OCI-LY7 (cell line): ENCODE results near the gene TOMM20.

Experiments used
- EZH2phosphoT487 ChIP-seq: fragments of 200-600 bp; sonication (generic); IDR thresholded peaks from 2 replicates; pipeline ENCODE4 v1.6.1; 2018; ENCODE audit warnings: low read depth, borderline replicate concordance, mild to moderate bottlenecking, mixed run types, antibody characterized with exemption, low read length, moderate library complexity, mixed read lengths
- TF ChIP-seq, protein P1 (sequence below): fragments of 200-600 bp; sonication (generic); conservative IDR thresholded peaks from 2 replicates; pipeline ENCODE4 v1.5.1; 2014; ENCODE audit warnings: mild to moderate bottlenecking, antibody characterized with exemption, low read length, moderate library complexity, mixed read lengths

DNA sequence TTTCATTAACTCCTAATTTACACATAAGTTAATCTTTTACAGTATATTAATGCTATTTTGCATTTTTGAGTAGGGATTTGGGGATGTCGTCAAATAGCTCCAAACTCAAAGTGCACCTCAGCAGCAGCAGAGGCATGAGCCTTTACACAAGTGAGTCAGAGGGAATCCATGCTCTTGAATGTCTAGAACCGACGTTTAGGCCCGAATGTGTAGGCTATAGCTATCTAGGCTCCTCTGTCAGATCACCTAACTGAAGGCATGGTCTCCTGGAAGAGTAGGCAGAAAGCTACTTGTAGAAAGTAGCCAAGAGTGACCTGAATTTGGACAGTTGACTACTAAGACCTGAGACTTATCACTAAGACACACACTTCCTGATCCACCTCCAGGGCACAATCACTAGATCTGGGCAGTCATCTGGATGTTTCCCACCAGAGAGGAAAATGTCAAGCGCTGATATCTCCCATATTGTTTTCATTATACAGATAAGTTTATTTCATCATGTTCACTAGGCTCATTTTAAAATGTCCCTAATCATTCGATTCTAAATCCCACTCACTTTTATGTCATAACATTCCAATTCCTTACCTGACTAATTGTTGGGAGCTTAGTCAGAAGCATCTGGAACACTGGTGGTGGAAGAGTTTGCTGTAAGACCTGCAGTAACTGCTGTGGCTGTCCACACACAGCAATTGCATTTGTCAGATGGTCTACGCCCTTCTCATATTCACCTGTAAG is 15.3 kb downstream of the TOMM20 start:
- TF ChIP-seq, protein P1, sequence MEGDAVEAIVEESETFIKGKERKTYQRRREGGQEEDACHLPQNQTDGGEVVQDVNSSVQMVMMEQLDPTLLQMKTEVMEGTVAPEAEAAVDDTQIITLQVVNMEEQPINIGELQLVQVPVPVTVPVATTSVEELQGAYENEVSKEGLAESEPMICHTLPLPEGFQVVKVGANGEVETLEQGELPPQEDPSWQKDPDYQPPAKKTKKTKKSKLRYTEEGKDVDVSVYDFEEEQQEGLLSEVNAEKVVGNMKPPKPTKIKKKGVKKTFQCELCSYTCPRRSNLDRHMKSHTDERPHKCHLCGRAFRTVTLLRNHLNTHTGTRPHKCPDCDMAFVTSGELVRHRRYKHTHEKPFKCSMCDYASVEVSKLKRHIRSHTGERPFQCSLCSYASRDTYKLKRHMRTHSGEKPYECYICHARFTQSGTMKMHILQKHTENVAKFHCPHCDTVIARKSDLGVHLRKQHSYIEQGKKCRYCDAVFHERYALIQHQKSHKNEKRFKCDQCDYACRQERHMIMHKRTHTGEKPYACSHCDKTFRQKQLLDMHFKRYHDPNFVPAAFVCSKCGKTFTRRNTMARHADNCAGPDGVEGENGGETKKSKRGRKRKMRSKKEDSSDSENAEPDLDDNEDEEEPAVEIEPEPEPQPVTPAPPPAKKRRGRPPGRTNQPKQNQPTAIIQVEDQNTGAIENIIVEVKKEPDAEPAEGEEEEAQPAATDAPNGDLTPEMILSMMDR, result no peak
- no peak for TF ChIP-seq EZH2phosphoT487
